Activated naive CD8-positive, alpha-beta T cell (primary cell): ENCODE results near the gene SOCS1.
"Not testable (repeated sequence)": the region's sequence is repeated elsewhere in the genome, so short reads cannot be mapped to it uniquely, and the experiment has no call there.

Experiments
- H3K27ac Mint-ChIP-seq: one replicate; pipeline ENCODE4 v1.8.0; 2021; ENCODE audit warnings: mixed read lengths
- H3K27me3 Mint-ChIP-seq: one replicate; pipeline ENCODE4 v1.8.0; 2021; ENCODE audit warnings: mixed read lengths
- H3K36me3 Mint-ChIP-seq: one replicate; pipeline ENCODE4 v1.8.0; 2021; ENCODE audit warnings: mixed read lengths
- H3K4me1 Mint-ChIP-seq: one replicate; pipeline ENCODE4 v1.8.0; 2021; ENCODE audit warnings: low read depth, mixed read lengths
- H3K4me3 Mint-ChIP-seq: one replicate; pipeline ENCODE4 v1.8.0; 2021; ENCODE audit warnings: mild to moderate bottlenecking, mixed read lengths
- H3K9me3 Mint-ChIP-seq: one replicate; pipeline ENCODE4 v1.8.0; 2021; ENCODE audit warnings: low read depth, mixed read lengths

Gene SOCS1

DNA sequence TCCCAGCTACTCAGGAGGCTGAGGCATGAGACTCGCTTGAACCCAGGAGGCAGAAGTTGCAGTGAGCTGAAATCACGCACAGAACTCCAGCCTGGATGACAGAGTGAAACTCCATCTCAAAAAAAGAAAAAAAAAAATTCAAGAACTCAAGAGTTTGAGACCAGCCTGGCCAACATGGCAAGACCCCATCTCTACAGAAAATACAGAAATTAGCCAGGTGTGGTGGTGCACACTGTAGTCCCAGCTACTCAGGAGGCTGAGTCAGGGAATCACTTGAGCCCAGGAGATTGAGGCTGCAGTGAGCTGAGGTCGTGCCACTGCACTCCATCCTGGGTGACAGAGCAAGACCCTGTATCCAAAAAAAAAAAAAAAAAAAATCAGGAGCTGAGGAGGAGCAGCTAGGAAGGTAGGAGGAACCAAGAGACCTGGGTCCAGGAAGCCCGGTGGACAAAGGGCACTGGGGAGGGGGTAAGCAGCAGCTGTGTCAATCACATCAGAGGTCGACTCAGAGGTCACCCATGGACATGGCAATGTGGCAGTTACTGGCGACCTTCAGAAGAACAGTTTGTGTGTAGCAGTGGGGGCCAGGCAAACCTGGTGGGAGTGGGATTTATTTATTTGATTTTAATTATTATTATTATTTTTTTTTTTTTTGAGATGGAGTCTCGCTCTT lies 36.2 kb upstream of the SOCS1 start:
- Mint-ChIP-seq H3K36me3 (peaks cover 2% of the 10 kb centered on the region), H3K27me3 (no peaks in the 10 kb centered on the region), H3K27ac (no peak overlapping the region), H3K9me3 (no peaks in the 10 kb centered on the region), H3K4me1 (peaks cover 26% of the 10 kb centered on the region), H3K4me3 (no peak overlapping the region)

DNA sequence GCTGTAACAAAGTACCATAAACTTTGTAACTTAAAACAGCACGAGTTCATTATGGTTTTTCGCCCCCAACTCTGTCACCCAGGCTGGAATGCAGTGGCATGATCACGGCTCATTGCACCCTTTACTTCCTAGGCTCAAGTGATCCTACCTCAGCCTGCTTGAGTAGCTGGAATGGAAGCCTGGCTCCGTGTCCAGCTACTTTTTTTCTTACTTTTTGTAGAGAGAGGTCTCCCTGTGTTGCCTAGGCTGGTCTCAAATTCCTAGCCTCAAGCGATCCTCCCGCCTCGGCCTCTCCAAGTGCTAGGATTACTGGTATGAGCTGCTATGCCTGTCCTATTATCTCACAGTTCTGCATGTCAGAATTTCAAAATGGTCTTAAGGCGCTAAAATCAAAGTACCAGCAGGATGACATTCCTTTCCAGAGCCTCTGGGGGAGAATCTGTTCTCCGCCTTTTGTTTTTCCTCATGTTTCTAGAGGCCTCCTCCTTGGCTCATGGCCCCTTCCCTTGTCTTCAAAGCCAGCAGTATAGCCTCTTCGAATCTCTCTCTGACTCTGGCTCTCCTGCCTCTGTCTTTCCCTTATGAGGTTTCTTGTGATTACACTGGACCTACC lies 35.2 kb upstream of the SOCS1 start:
- Mint-ChIP-seq H3K36me3 (peaks cover 2% of the 10 kb centered on the region), H3K4me1 (peaks cover 21% of the 10 kb centered on the region), H3K9me3 (no peaks in the 10 kb centered on the region), H3K4me3 (no peak overlapping the region), H3K27me3 (no peaks in the 10 kb centered on the region), H3K27ac (no peak overlapping the region)

DNA sequence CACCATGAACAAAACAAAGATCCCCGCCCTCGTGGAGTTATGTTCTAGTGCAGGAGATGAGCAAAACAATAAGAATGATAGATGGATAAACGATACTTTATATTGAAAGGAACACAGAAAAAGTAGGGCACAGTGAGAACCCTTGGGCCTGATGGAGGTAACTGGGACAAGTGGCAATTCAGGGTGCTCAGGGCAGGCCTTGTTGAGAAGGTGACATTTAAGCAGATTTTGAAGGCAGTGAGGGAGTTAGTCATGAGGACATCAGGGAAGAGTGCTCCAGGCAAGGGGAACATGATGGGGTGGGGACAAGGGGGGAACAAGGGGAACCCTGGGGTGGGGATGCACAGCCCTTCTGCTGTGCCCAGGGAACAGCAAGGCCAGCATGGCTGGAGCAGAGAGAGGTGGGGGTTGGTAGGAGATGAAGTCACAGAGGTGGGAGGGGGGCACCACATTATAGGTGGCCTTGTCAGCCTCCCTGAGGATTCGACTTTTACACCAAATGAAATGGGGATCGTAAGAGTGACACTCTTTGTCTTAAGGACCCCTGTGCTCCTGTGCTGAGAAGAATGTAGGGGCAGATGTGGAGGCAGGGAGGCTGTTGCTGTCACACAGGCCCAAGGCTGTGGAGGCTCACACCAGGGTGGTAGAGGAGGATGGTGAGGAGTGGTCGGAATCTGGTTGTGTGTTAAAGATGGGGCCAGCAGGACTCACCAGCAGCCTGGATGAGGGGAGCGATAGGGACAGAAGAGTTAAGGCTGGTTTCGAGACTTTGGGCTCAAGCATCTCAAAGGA lies 34.3 kb upstream of the SOCS1 start:
- Mint-ChIP-seq H3K4me1 (peaks cover 27% of the 10 kb centered on the region), H3K27ac (no peak overlapping the region), H3K36me3 (peaks cover 2% of the 10 kb centered on the region), H3K9me3 (no peaks in the 10 kb centered on the region), H3K4me3 (no peak overlapping the region), H3K27me3 (no peaks in the 10 kb centered on the region)

- H3K9me3 Mint-ChIP-seq, H3K27ac Mint-ChIP-seq, H3K36me3 Mint-ChIP-seq, H3K27me3 Mint-ChIP-seq, H3K4me3 Mint-ChIP-seq: not testable (repeated sequence)
- peaks cover 23% of the 10 kb centered on the region for H3K4me1 Mint-ChIP-seq
These were observed 33.7 kb upstream of the SOCS1 start for GRCh38 chr16:11289696-11290095.

GRCh38 chr16:11289202-11289601 lies 33.2 kb upstream of the SOCS1 start:
- H3K4me3 Mint-ChIP-seq: no peak overlapping the region
- H3K27me3 Mint-ChIP-seq: no peaks in the 10 kb centered on the region
- peaks cover 2% of the 10 kb centered on the region for H3K36me3 Mint-ChIP-seq
- no peaks in the 10 kb centered on the region for H3K9me3 Mint-ChIP-seq
- no peak overlapping the region for H3K27ac Mint-ChIP-seq
- peaks cover 22% of the 10 kb centered on the region for H3K4me1 Mint-ChIP-seq

DNA sequence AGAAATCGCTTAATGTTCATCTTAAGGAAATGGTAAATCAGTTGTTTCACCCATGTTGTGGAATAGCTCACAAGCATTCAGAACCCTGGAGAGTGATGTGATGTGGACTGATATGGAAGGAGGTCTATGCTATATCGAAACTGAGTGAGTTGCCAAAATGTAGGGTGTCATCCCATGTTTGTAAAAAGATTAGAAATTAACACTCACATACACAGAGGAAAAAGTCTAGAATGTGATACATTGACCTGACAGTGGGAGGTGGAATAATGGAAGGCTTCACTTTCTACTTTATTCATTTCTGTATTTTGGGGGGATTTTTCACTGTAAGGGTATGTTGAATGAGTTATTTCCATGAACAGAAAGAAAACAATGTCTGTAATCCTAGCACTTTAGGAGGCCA lies 29.8 kb upstream of the SOCS1 start:
- Mint-ChIP-seq H3K27me3 (no peaks in the 10 kb centered on the region), H3K36me3 (peaks cover 2% of the 10 kb centered on the region), H3K27ac (no peak overlapping the region), H3K4me3 (no peak overlapping the region), H3K4me1 (peaks cover 15% of the 10 kb centered on the region), H3K9me3 (no peaks in the 10 kb centered on the region)

DNA sequence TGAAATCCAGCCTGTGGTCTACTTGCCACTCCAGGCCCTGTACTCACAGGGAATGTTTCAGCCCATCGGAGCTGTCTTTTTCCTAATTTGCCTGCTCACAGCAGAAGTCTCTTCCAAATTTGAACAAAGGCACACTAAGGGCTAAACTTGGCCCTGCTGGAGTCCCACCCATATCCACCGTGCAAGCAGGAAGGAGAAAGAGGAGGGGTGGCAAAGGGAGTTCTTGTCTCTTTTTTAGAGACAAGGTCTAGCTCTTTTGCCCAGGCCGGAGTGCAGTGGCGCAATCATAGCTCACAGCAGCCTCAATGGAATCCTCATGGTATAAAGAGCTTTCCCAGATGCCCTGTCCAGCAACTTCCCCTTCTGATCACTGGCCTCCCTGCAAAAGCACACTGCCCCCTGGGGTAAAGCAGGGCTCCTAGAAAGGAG lies 27.8 kb upstream of the SOCS1 start:
- Mint-ChIP-seq H3K27ac (no peak overlapping the region), H3K36me3 (no peaks in the 10 kb centered on the region), H3K4me1 (peaks cover 15% of the 10 kb centered on the region), H3K4me3 (no peak overlapping the region), H3K27me3 (no peaks in the 10 kb centered on the region), H3K9me3 (no peaks in the 10 kb centered on the region)

- peaks cover 3% of the 10 kb centered on the region for H3K4me1 Mint-ChIP-seq
- no peaks in the 10 kb centered on the region for H3K9me3 Mint-ChIP-seq
- no peak within 1 kb of the TSS for H3K27ac Mint-ChIP-seq
- H3K36me3 Mint-ChIP-seq: no peaks in the 10 kb centered on the region
- no peaks in the 10 kb centered on the region for H3K27me3 Mint-ChIP-seq
- no peak within 1 kb of the TSS for H3K4me3 Mint-ChIP-seq
These were observed 24.9 kb upstream of the SOCS1 start, which contains the start of gene PRM1 for GRCh38 chr16:11280616-11281522. TSS of gene PRM1 (minus strand) at chr16:11281330. CDS start at chr16:11281238, 92 bp downstream.

- no peak overlapping the region for H3K27ac Mint-ChIP-seq
- H3K36me3 Mint-ChIP-seq: no peaks in the 10 kb centered on the region
- no peak overlapping the region for H3K4me3 Mint-ChIP-seq
- no peaks in the 10 kb centered on the region for H3K27me3 Mint-ChIP-seq
- H3K9me3 Mint-ChIP-seq: no peaks in the 10 kb centered on the region
- H3K4me1 Mint-ChIP-seq: no peaks in the 10 kb centered on the region
These were observed 23.0 kb upstream of the SOCS1 start for GRCh38 chr16:11278681-11279628.

DNA sequence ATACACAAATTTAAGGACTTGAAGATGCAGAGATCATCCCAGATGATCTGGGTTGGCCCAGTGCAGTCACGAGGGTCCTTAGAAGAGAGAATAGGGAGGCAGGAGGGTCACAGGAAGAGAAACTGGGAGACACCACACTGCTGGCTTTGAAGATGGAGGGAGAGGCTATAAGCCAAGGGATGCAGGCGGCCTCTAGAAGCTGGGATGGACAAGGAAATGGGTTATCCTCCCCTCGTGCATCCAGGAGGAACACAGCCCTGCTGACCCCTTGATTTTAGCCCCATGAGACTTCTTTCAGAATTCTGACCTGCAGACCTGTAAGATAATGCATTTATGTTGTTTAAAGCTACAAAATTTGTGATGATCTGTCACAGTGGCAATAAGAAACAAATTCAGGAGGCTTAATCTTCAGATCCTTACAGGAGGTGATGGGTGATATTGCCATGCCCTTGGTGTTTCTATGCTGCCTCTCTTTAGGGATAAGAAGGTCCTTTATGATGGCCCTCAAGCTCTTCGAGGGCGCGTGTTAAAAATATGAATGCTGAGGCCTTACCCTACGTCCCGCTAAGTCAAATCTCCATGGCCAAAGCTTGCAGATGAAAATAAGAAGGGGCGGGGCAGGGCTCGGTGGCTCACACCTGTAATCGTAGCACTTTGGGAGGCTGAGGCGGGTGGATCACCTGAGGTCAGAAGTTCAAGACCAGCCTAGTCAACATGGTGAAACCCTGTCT lies 21.8 kb upstream of the SOCS1 start:
- H3K4me3 Mint-ChIP-seq: no peak overlapping the region
- no peaks in the 10 kb centered on the region for H3K36me3 Mint-ChIP-seq
- H3K27ac Mint-ChIP-seq: no peak overlapping the region

DNA sequence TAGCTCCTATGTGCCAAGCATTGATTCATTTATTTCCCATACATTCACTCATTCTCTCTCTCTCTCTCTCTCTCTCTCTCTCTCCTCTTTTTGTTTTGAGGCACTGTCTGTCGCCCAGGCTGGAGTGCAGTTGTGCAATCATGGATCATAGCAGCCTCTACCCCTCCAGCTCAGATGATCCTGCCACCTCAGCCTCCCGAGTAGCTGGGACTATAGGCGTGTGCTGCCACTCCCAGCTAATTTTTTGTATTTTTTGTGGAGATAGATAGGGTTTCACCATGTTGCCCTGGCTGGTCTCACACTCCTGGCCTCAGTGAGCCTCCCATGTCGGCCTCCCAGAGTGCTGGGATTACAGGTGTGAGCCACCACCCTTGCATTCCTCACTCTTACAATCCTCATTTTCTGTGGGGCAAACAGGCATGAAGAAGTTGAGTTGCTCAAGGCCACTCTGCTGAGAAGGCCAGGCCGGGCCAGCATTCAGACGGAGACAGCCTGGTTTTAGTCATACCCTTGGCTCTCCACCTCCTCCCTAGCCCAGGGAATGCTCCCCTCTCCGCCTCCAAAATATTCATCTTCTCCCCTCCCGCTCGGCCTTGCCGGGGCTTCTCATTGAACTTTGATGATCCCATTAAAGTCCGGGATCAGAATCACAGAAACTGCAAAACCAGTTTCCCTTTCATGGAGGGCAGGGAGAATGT lies 21.0 kb upstream of the SOCS1 start:
- H3K4me3 Mint-ChIP-seq: no peak overlapping the region
- H3K27ac Mint-ChIP-seq: no peak overlapping the region
- no peaks in the 10 kb centered on the region for H3K36me3 Mint-ChIP-seq
- H3K9me3 Mint-ChIP-seq: no peaks in the 10 kb centered on the region
- H3K27me3 Mint-ChIP-seq: no peaks in the 10 kb centered on the region
- H3K4me1 Mint-ChIP-seq: no peaks in the 10 kb centered on the region

More for the DNA sequence above, 21.8 kb upstream of the SOCS1 start:
- Mint-ChIP-seq H3K4me1 (no peaks in the 10 kb centered on the region), H3K27me3 (no peaks in the 10 kb centered on the region), H3K9me3 (no peaks in the 10 kb centered on the region)

DNA sequence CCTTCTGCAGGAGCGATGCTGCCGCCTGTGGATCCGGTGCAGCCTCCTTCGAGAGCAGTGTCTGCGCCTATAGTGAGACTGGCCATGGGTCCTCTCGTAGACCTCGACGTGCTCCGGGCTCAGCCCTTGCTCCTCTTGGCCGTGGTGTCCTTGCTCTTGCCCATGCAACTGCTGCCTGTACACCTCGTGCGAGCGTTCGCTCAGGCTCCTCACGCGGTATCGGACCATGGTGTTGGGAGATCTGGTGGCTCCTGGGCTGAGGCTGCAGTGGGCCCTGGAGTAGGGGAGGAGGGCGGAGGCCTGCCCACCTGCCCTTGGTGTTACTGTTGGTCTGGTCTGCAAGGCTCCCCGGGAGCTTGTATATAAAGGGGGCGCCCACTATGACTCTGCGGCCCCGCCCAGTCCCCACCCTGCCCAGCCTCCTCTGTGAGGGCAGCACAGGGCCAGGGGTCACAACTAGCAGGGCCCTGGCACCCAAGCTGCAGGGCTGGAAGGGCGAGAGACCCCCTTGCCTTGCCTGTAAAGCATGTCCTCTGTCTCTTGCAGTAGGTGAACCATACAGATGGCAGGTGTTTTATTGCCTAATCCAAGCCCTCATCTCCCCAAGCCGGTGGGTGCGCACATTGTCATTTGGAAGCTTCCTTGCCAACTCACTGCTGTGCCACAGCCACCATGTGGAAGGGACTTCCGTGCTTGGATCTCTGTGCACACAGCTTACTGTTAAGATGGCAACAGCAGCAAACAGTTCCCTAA lies 20.3 kb upstream of the SOCS1 start, which contains the start of gene PRM2:
TSS of gene PRM2 (minus strand) at position 338 of the 753 bp plus-strand sequence. CDS start at position 228, 110 bp downstream.
- no peak within 1 kb of the TSS for H3K27ac Mint-ChIP-seq
- H3K4me3 Mint-ChIP-seq: no peak within 1 kb of the TSS
- H3K9me3 Mint-ChIP-seq: no peaks in the 10 kb centered on the region
- no peaks in the 10 kb centered on the region for H3K27me3 Mint-ChIP-seq
- no peaks in the 10 kb centered on the region for H3K36me3 Mint-ChIP-seq
- H3K4me1 Mint-ChIP-seq: no peaks in the 10 kb centered on the region
